Smooth muscle cell of trachea (primary cell): ENCODE results near the gene PLPP7. TPM values are rescaled to one million over a fixed set of nuclear protein-coding genes. Genes with fewer than 3 reads are reported as not detected.

Source experiments
- total RNA-seq: library from RNA; depleted of rRNA; stranded (reverse); fragments of >200 nt; gene quantifications from 2 replicates; pipeline ENCODE4 v1.2.1, GENCODE V29; 2014

PLPP7 gene
- total RNA-seq = 9.3 and 13.2 TPM in 2 replicates

GRCh38 chr9:131289301-131290035 lies at the start of gene PLPP7:
PLPP7 (plus strand) TSS chr9:131289723; CDS start chr9:131289998, 275 bp downstream.

GRCh38 chr9:131276094-131276888 lies 13.2 kb upstream of the PLPP7 start, which contains the start of gene FAM78A:
FAM78A (minus strand) TSS chr9:131276510; CDS start chr9:131276179, 331 bp downstream.

Other genes with a start within 250 kb of the PLPP7 start
- 3.1 and 6.8 TPM in 2 replicates for gene AIF1L, start 193.2 kb upstream of the PLPP7 start, total RNA-seq
- gene NUP214, start 164.1 kb upstream of the PLPP7 start, total RNA-seq = 17.2 and 21.5 TPM in 2 replicates
- gene FAM78A, start 13.2 kb upstream of the PLPP7 start, total RNA-seq = 0.29 and 0.66 TPM in 2 replicates
- 54.3 and 79.9 TPM in 2 replicates for gene PRRC2B, start 104.4 kb downstream of the PLPP7 start, total RNA-seq
- 34.0 and 42.0 TPM in 2 replicates for gene POMT1, start 213.2 kb downstream of the PLPP7 start, total RNA-seq
- gene UCK1, start 241.5 kb downstream of the PLPP7 start, total RNA-seq = 21.5 and 25.2 TPM in 2 replicates